A549 (cell line): ENCODE results near the gene CASP10. TPM values are rescaled to one million over a fixed set of nuclear protein-coding genes. Genes with fewer than 3 reads are reported as not detected.
A peak's percentile ranks its signal among the peaks of the same experiment; 100 is the strongest.

Experiments used
- ATAC-seq, 2 experiments: fragments of 200-7000 bp in 1 of 2; fragments of >200 bp in 1 of 2; cut with Nextera tagmentation in 1 of 2; cut with Tn5 transposase in 1 of 2; 3 replicates each; pipeline versions ENCODE4 v1.8.0 to v1.9.1; 2018 to 2020; ENCODE audit warnings: mild to moderate bottlenecking in 1 of 2, moderate library complexity in 1 of 2
- CTCF ChIA-PET: fragments of 300-600 bp; sonication (Branson Sonifier 250); formaldehyde crosslinking; extraction: SDS; loops from one replicate; lab custom pipeline; 2021; ENCODE audit warnings: antibody characterized with exemption, inconsistent platforms; lab: Yijun Ruan, JAX
- POLR2A ChIA-PET: fragments of 350-600 bp; formaldehyde crosslinking; extraction: SDS; loops from one replicate; lab custom pipeline; 2021; ENCODE audit warnings: antibody characterized with exemption, inconsistent platforms; lab: Yijun Ruan, JAX
- DNase-seq, 2 experiments: peaks; one replicate each; pipeline versions ENCODE4 v3.0.0 to v3.0.0-alpha.2; 2011 to 2016; ENCODE audit warnings: low read depth in 1 of 2, low spot score in 1 of 2
- FAIRE-seq: peaks from 2 replicates; lab custom pipeline; 2011; peaks lifted over from hg19 to GRCh38; lab: Jason Lieb, UNC
- H3K27ac ChIP-seq, 2 experiments: fragments of >200 bp; sonication (Bioruptor Twin); formaldehyde crosslinking; 3 replicates each; pipeline ENCODE4 v1.5.1; 2016 to 2017
- H3K4me1 ChIP-seq: fragments of >200 bp; sonication (Bioruptor Twin); formaldehyde crosslinking; 3 replicates; pipeline ENCODE4 v1.6.1; 2016
- H3K4me2 ChIP-seq: fragments of >200 bp; sonication (Bioruptor Twin); formaldehyde crosslinking; 3 replicates; pipeline ENCODE4 v1.6.1; 2016
- H3K4me3 ChIP-seq: fragments of >200 bp; sonication (Bioruptor Twin); formaldehyde crosslinking; 3 replicates; pipeline ENCODE4 v1.5.1; 2016
- H3K9me3 ChIP-seq: fragments of >200 bp; sonication (Bioruptor Twin); formaldehyde crosslinking; 3 replicates; pipeline ENCODE4 v1.6.1; 2016
- CBX2 ChIP-seq: fragments of 200-600 bp; sonication (generic); IDR thresholded peaks from 2 replicates; pipeline ENCODE4 v1.6.1; 2016; ENCODE audit warnings: low read depth, mild to moderate bottlenecking, borderline replicate concordance
- CEBPB ChIP-seq, 2 experiments: fragments of >200 bp in 1 of 2; sonication (Bioruptor Twin) in 1 of 2; formaldehyde crosslinking in 1 of 2; IDR thresholded peaks; 2 replicates each; pipeline ENCODE4 v1.6.1; 2012 to 2016
- CHD2 ChIP-seq: fragments of 150-350 bp; IDR thresholded peaks from 2 replicates; pipeline ENCODE4 v1.6.1; 2014; ENCODE audit warnings: low read length; ENCODE audit not compliant: partially characterized antibody
- CHD4 ChIP-seq: fragments of 200-600 bp; sonication (generic); IDR thresholded peaks from 2 replicates; pipeline ENCODE4 v1.6.1; 2016; ENCODE audit warnings: antibody characterized with exemption, mild to moderate bottlenecking, borderline replicate concordance
- CTCF ChIP-seq: fragments of >200 bp; sonication (Bioruptor Twin); formaldehyde crosslinking; IDR thresholded peaks from 3 replicates; pipeline ENCODE4 v1.5.1; 2016
- EHF ChIP-seq: fragments of 250-450 bp; sonication (Bioruptor Pico); IDR thresholded peaks from 2 replicates; pipeline ENCODE4 v1.5.0; 2020; ENCODE audit warnings: mild to moderate bottlenecking
- EP300 ChIP-seq, 2 experiments: fragments of >200 bp; sonication (Bioruptor Twin); formaldehyde crosslinking; IDR thresholded peaks; 2 replicates in 1 of 2; 3 replicates in 1 of 2; pipeline ENCODE4 v1.6.1; 2016 to 2017
- FOSB ChIP-seq: fragments of 250-450 bp; sonication (Bioruptor Pico); IDR thresholded peaks from 2 replicates; pipeline ENCODE4 v1.5.0; 2020; ENCODE audit warnings: mild to moderate bottlenecking, moderate library complexity
- HOXA7 ChIP-seq: fragments of 250-450 bp; sonication (Bioruptor Pico); IDR thresholded peaks from 2 replicates; pipeline ENCODE4 v1.5.0; 2020; ENCODE audit warnings: mild to moderate bottlenecking, moderate library complexity
- HOXB13 ChIP-seq: fragments of 250-450 bp; sonication (Bioruptor Pico); IDR thresholded peaks from 2 replicates; pipeline ENCODE4 v1.5.0; 2020; ENCODE audit warnings: low read depth, mild to moderate bottlenecking, moderate library complexity
- HOXB5 ChIP-seq: fragments of 250-450 bp; sonication (Bioruptor Pico); IDR thresholded peaks from 2 replicates; pipeline ENCODE4 v1.5.0; 2020; ENCODE audit warnings: mild to moderate bottlenecking, moderate library complexity
- JUNB ChIP-seq: fragments of >200 bp; sonication (Bioruptor Twin); formaldehyde crosslinking; IDR thresholded peaks from 2 replicates; pipeline ENCODE4 v1.6.1; 2016
- KDM5A ChIP-seq: fragments of 200-600 bp; sonication (generic); IDR thresholded peaks from 2 replicates; pipeline ENCODE4 v1.6.1; 2016; ENCODE audit warnings: antibody characterized with exemption, mild to moderate bottlenecking
- NFE2L2 ChIP-seq: fragments of 150-350 bp; conservative IDR thresholded peaks from 2 replicates; pipeline ENCODE4 v1.6.1; 2014; ENCODE audit warnings: low read length
- RAD21 ChIP-seq, 2 experiments: fragments of >200 bp in 1 of 2; sonication (Bioruptor Twin) in 1 of 2; formaldehyde crosslinking in 1 of 2; IDR thresholded peaks in 1 of 2; conservative IDR thresholded peaks in 1 of 2; 2 replicates in 1 of 2; 3 replicates in 1 of 2; pipeline ENCODE4 v1.6.1; 2012 to 2018; ENCODE audit warnings: inconsistent platforms in 1 of 2
- RARB ChIP-seq: fragments of 250-450 bp; sonication (Bioruptor Pico); IDR thresholded peaks from 2 replicates; pipeline ENCODE4 v1.8.0; 2021; ENCODE audit warnings: mild to moderate bottlenecking, moderate library complexity
- RCOR1 ChIP-seq: fragments of 150-350 bp; IDR thresholded peaks from 2 replicates; pipeline ENCODE4 v1.6.1; 2014; ENCODE audit warnings: antibody characterized with exemption, low read length, low read depth
- REST ChIP-seq: fragments of 200-600 bp; sonication (generic); IDR thresholded peaks from 2 replicates; pipeline ENCODE4 v1.6.1; 2016; ENCODE audit warnings: antibody characterized with exemption, mild to moderate bottlenecking, moderate library complexity
- SREBF2 ChIP-seq: fragments of 450-650 bp; IDR thresholded peaks from 2 replicates; pipeline ENCODE4 v1.6.1; 2014; ENCODE audit warnings: mild to moderate bottlenecking, moderate library complexity
- TFCP2L1 ChIP-seq: fragments of 250-450 bp; sonication (Bioruptor Pico); IDR thresholded peaks from 2 replicates; pipeline ENCODE4 v1.5.0; 2021; ENCODE audit warnings: mild to moderate bottlenecking
- ZFP36 ChIP-seq: fragments of 450-650 bp; IDR thresholded peaks from 2 replicates; pipeline ENCODE4 v1.6.1; 2014; ENCODE audit warnings: borderline replicate concordance; ENCODE audit not compliant: partially characterized antibody
- WGBS: methylation state at CpG from one replicate; pipeline ENCODE4 v1.1.6; 2017; ENCODE audit errors: missing lambda C conversion rate; 5-methylcytosine and 5-hydroxymethylcytosine counted together
- polyA plus RNA-seq, 4 experiments: library from polyadenylated mRNA; depleted of rRNA in 3 of 4; stranded (reverse); fragments of >200 nt; fragmentation: RNase III in 1 of 4; extraction: RNeasy Plus Mini Kit Qiagen cat#74134 plus additional on column Dnase treatment in 1 of 4; gene quantifications; 2 replicates in 3 of 4; 3 replicates in 1 of 4; pipeline ENCODE4 v1.2.3, GENCODE V29; 2011 to 2017
- TF ChIP-seq, protein P1 (sequence below): fragments of 250-450 bp; sonication (Bioruptor Pico); IDR thresholded peaks from 2 replicates; pipeline ENCODE4 v1.5.0; 2021; ENCODE audit warnings: mild to moderate bottlenecking, moderate library complexity, borderline replicate concordance
- TF ChIP-seq, protein P2 (sequence below): IDR thresholded peaks from 2 replicates; pipeline ENCODE4 v1.6.1; 2012; ENCODE audit warnings: low read depth, borderline replicate concordance
- TF ChIP-seq, protein P3 (sequence below): IDR thresholded peaks from 2 replicates; pipeline ENCODE4 v1.6.1; 2012

Gene CASP10
- polyA plus RNA-seq, 2 of the 4 experiments (the other 2 are of a cell fraction): 3.0 to 6.5 TPM

GRCh38 chr2:201255408-201256033, 72.6 kb downstream of the CASP10 start:
- CTCF ChIA-PET: interaction anchor here (1.8 kb wide), 1 partner anchor 19 kb away, joined by 6 read pairs; no protein-coding TSS in a partner anchor
- Histone ChIP-seq H3K9me3 (no peaks in the 10 kb centered on the region), H3K4me2 (no peak overlapping the region), H3K4me1 (peaks cover 37% of the 10 kb centered on the region), H3K27ac (peak overlapping the region; percentile 38 to 61; a peak in 5 of 6 replicates), H3K4me3 (no peak overlapping the region)
- TF ChIP-seq KDM5A (no peak), CEBPB (IDR thresholded peaks at IDR 0.05) (no peak), RCOR1 (no peak), REST (no peak), EP300 (IDR thresholded peaks at IDR 0.05) (no peak), SREBF2 (no peak), ZFP36 (no peak), CHD4 (no peak), CBX2 (no peak), CTCF (no peak), RAD21 (conservative IDR thresholded peaks at IDR 0.05 in 1 of 2, IDR thresholded peaks at IDR 0.05 in 1 of 2) (no peak), FOSB (no peak), JUNB (no peak), HOXB13 (CRISPR knock-in tag) (no peak), EHF (CRISPR knock-in tag) (no peak), NFE2L2 (no peak)
- TF ChIP-seq, protein P1, sequence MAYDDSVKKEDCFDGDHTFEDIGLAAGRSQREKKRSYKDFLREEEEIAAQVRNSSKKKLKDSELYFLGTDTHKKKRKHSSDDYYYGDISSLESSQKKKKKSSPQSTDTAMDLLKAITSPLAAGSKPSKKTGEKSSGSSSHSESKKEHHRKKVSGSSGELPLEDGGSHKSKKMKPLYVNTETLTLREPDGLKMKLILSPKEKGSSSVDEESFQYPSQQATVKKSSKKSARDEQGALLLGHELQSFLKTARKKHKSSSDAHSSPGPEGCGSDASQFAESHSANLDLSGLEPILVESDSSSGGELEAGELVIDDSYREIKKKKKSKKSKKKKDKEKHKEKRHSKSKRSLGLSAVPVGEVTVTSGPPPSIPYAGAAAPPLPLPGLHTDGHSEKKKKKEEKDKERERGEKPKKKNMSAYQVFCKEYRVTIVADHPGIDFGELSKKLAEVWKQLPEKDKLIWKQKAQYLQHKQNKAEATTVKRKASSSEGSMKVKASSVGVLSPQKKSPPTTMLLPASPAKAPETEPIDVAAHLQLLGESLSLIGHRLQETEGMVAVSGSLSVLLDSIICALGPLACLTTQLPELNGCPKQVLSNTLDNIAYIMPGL (CRISPR knock-in tag): no peak
- TF ChIP-seq, protein P2, sequence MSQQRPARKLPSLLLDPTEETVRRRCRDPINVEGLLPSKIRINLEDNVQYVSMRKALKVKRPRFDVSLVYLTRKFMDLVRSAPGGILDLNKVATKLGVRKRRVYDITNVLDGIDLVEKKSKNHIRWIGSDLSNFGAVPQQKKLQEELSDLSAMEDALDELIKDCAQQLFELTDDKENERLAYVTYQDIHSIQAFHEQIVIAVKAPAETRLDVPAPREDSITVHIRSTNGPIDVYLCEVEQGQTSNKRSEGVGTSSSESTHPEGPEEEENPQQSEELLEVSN: no peak
- 87% methylated on average over 3 of the region's 3 CpGs for WGBS
- no peak for ATAC-seq
- no peak for FAIRE-seq
- POLR2A ChIA-PET: no interaction called here
- no peak for DNase-seq

GRCh38 chr2:201256082-201256481, 73.1 kb downstream of the CASP10 start:
- WGBS: 85% methylated on average over 3 of the region's 3 CpGs
- Histone ChIP-seq H3K4me3 (no peak overlapping the region), H3K4me2 (no peak overlapping the region), H3K27ac (peak overlapping the region; percentile 38 to 61; a peak in 4 of 6 replicates), H3K4me1 (peaks cover 41% of the 10 kb centered on the region), H3K9me3 (no peaks in the 10 kb centered on the region)
- DNase-seq (no peak), ATAC-seq (no peak), FAIRE-seq (no peak)
- ChIA-PET CTCF (no interaction called here), POLR2A (interaction anchor here (1.4 kb wide), 1 partner anchor 73 kb away, joined by 3 read pairs; the partner anchor contains the start of gene CASP10)
- TF ChIP-seq HOXB5 (CRISPR knock-in tag) (no peak), CHD2 (no peak), TFCP2L1 (CRISPR knock-in tag) (no peak), EP300 (IDR thresholded peaks at IDR 0.05) (no peak), RARB (CRISPR knock-in tag) (no peak), HOXA7 (CRISPR knock-in tag) (no peak)
- TF ChIP-seq, protein P3, sequence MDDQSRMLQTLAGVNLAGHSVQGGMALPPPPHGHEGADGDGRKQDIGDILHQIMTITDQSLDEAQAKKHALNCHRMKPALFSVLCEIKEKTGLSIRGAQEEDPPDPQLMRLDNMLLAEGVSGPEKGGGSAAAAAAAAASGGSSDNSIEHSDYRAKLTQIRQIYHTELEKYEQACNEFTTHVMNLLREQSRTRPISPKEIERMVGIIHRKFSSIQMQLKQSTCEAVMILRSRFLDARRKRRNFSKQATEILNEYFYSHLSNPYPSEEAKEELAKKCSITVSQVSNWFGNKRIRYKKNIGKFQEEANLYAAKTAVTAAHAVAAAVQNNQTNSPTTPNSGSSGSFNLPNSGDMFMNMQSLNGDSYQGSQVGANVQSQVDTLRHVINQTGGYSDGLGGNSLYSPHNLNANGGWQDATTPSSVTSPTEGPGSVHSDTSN: no peak
